ENCODE data around the gene RNF141. TPM values are rescaled to one million over a fixed set of nuclear protein-coding genes. Genes with fewer than 3 reads are reported as not detected.

Gene RNF141
- polyA plus RNA-seq, 3 donors: 6.9 to 19.7 (median 13.9) TPM

GRCh38 chr11:10533323-10533722, 7.7 kb downstream of the RNF141 start:
- H3K27ac ChIP-seq (ENCODE audit: low read depth, low read length): no peak overlapping the region

- H3K27ac ChIP-seq (ENCODE audit: low read depth, low read length): no peak overlapping the region
- 84 to 94% (median 86%) methylated on average over 2 of the region's 2 CpGs for WGBS, 3 donors
Measured at GRCh38 chr11:10532526-10532925, 8.5 kb downstream of the RNF141 start.

- H3K27ac ChIP-seq (ENCODE audit: low read depth, low read length): no peak overlapping the region
- 87 to 97% (median 95%) methylated on average over 2 of the region's 2 CpGs for WGBS, 3 donors
Measured at GRCh38 chr11:10529279-10529678, 11.7 kb downstream of the RNF141 start.

GRCh38 chr11:10528121-10528520, 12.9 kb downstream of the RNF141 start:
- no peak overlapping the region for H3K27ac ChIP-seq (ENCODE audit: low read depth, low read length)

- H3K27ac ChIP-seq (ENCODE audit: low read depth, low read length): no peak overlapping the region
- WGBS, 3 donors: 79 to 89% (median 85%) methylated on average over 6 of the region's 6 CpGs
Measured at GRCh38 chr11:10526974-10527918, 13.7 kb downstream of the RNF141 start.

- H3K27ac ChIP-seq (ENCODE audit: low read depth, low read length): no peak overlapping the region
- WGBS, 3 donors: 54 to 78% (median 55%) methylated on average over 1 of the region's 1 CpG
Measured at GRCh38 chr11:10524471-10524870, 16.5 kb downstream of the RNF141 start.

- 72 to 81% (median 79%) methylated on average over 2 of the region's 2 CpGs for WGBS, 3 donors
- H3K27ac ChIP-seq (ENCODE audit: low read depth, low read length): no peak overlapping the region
Measured at GRCh38 chr11:10522921-10523320, 18.1 kb downstream of the RNF141 start.

- WGBS, 3 donors: 74 to 87% (median 76%) methylated on average over 1 of the region's 1 CpG
Measured at GRCh38 chr11:10522276-10522675, 18.7 kb downstream of the RNF141 start.

GRCh38 chr11:10520562-10520961, 20.4 kb downstream of the RNF141 start:
- H3K27ac ChIP-seq (ENCODE audit: low read depth, low read length): no peak overlapping the region
- 81 to 96% (median 83%) methylated on average over 2 of the region's 2 CpGs for WGBS, 3 donors

More at GRCh38 chr11:10522276-10522675, 18.7 kb downstream of the RNF141 start:
- no peak overlapping the region for H3K27ac ChIP-seq (ENCODE audit: low read depth, low read length)

GRCh38 chr11:10519630-10520029, 21.4 kb downstream of the RNF141 start:
- 95 to 99% (median 98%) methylated on average over 2 of the region's 2 CpGs for WGBS, 3 donors
- H3K27ac ChIP-seq (ENCODE audit: low read depth, low read length): no peak overlapping the region

- WGBS, 3 donors: 81 to 89% (median 86%) methylated on average over 2 of the region's 2 CpGs
- no peak overlapping the region for H3K27ac ChIP-seq (ENCODE audit: low read depth, low read length)
Measured at GRCh38 chr11:10518891-10519290, 22.1 kb downstream of the RNF141 start.

- no peak overlapping the region for H3K27ac ChIP-seq (ENCODE audit: low read depth, low read length)
Measured at GRCh38 chr11:10518123-10518522, 22.9 kb downstream of the RNF141 start.

GRCh38 chr11:10515418-10515817, 25.6 kb downstream of the RNF141 start:
- WGBS, 3 donors: 84 to 92% (median 92%) methylated on average over 3 of the region's 3 CpGs
- H3K27ac ChIP-seq (ENCODE audit: low read depth, low read length): no peak overlapping the region

GRCh38 chr11:10514709-10515108, 26.3 kb downstream of the RNF141 start:
- no peak overlapping the region for H3K27ac ChIP-seq (ENCODE audit: low read depth, low read length)
- 94 to 96% (median 95%) methylated on average over 2 of the region's 2 CpGs for WGBS, 3 donors

GRCh38 chr11:10514202-10514601, 26.8 kb downstream of the RNF141 start:
- WGBS, 3 donors: 35 to 52% (median 38%) methylated on average over 2 of the region's 2 CpGs
- H3K27ac ChIP-seq (ENCODE audit: low read depth, low read length): no peak overlapping the region

GRCh38 chr11:10511181-10511621, 29.8 kb downstream of the RNF141 start:
- WGBS, 3 donors: 88 to 92% (median 91%) methylated on average over 10 of the region's 10 CpGs
- no peak overlapping the region for H3K27ac ChIP-seq (ENCODE audit: low read depth, low read length)

GRCh38 chr11:10506008-10506370, 35.0 kb downstream of the RNF141 start:
- no peak overlapping the region for H3K27ac ChIP-seq (ENCODE audit: low read depth, low read length)

GRCh38 chr11:10505278-10506007, 35.5 kb downstream of the RNF141 start:
- H3K27ac ChIP-seq (ENCODE audit: low read depth, low read length): no peak overlapping the region
- 65 to 90% (median 73%) methylated on average over 6 of the region's 6 CpGs for WGBS, 3 donors

GRCh38 chr11:10504490-10504889, 36.5 kb downstream of the RNF141 start:
- no peak overlapping the region for H3K27ac ChIP-seq (ENCODE audit: low read depth, low read length)
- 93% methylated on average over 11 of the region's 11 CpGs for WGBS, 3 donors
